Kidney tubule cell (primary cell): ENCODE data around the gene STON2.

Experiments
- DNase-seq: peaks from one replicate; pipeline ENCODE4 v3.0.0-alpha.2; 2018; ENCODE audit warnings: low spot score

Gene STON2

DNA sequence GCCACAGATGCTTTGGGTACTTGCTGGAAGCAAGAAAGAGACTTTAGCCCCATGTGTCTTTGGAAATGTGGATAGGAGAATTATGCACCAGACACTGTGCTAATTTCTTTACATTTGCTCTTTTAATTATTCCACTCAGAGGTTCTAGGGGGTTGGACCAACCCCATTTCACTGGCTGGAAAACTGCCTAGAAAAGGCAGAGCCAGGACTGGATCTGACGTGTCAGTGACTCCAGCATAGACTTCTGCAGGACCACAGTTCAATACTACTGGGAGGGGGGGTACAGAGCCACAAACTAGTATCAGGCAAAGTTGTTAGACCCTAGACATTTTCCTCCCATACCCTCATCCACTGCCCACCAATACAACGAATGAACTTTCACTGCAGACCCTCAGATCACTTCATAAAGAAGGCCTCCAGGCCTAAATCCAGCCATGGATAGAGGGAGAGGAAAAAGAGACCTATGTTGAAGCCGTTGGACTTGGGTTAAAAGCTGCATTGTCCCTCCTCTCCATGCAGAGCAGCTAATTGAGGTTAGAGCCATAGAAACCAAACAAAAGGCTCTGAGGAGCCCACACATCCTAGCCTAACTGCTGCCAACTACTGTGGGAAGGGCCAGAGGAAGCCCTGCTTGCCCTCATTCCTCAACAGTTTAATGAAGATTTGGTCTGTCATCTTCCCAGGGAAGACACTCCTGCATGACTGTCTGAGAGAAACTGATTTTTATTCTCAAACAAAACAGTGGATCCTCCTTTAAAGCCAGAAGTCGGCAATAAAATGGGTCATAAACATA, 68.7 kb downstream of the STON2 start:
- no peak for DNase-seq

DNA sequence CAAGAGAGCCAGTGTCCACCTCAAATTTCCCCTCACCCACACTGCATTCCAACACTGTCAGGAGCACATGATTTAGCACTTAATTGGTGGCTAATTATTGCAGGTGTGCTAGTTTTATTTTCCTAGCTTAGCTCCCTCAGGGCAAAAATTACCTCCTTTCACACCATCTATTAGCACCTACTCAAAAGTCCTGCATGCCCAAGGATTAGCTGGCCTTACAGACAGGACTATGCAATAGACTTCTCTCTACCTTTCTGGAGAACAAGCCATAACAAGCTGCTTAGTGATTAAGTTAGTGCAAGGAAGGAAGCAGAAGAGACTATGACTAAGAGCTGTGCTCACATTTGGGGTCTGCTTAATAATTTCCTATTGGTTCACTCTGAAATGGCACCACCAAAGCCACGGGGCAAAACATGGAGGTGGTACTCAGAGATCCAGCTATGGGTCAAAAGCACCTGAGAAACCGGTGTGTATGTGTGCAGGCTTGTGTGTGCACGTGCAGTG, 69.5 kb downstream of the STON2 start:
- DNase-seq: peak; percentile 85

DNA sequence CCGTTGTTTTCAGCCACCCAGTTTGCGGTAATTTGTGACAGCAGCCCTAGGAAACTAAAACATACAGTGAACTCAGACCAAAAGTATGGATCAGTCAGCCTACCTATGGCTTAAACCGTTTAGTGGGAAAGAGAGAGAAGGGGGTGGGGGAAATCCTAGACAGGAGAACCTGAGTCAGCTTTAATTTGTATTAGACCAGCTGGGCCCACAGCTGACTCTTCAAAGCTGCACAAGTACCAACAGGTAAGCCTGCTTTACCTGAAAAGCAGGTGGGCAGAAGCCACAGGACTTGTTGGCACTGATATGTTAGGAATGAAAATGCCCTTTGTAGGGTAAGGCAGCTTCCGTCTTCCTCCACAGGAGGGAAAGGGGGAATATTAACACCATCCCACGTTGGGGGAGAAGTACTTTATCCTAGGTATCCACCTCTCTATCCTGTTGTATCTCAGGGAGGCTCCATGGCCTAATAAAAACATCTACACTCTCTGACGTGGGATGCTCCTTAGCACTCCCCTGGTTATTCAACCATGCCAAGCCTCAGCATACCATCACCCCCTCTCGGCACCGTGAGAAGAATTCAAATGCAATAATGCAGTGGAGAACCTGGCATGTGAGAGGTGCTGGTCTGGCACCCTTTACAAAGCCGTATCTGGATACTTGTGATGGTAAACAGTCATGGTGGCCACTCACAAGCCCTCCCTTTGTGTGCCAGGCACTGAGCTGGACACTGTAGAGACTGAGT, 70.3 kb downstream of the STON2 start:
- DNase-seq: peak; percentile 30

DNA sequence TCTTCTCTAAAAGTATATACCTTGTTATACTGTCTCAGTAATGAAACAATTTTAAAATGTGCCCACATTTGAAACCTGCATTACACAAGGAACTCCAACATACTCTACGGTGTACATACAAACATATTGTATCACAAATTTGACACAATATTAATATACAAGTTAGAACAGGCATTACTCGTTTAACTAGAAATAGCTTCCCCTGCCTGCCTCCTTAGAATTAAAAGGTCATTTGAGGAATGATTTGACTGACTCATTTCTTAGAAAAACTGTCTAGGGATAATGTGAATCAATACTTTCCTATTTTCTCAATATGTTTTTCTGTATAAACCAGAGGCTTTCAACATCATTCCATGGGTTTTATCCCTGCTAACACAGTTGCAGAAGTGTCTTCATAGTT, 73.7 kb downstream of the STON2 start:
- DNase-seq: no peak

DNA sequence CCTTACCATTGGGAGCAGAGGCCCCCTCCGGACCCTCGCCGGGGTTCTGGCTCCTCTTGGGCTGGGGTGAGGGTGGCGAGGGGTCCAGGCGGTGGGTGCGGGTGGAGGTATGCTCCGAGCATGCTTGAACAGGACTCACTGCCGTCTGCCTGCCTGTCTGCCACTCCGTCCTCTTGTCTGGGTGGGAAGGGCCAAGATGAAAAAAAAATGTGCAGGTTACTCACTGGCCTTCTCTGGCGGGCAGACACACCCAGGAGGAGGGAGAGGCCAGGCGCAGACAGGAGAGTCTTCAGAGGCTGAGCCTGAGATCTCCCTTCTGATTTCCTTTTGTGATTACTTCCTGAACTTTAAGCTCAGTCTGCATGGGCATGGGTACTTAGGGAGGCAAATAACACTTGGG, 76.1 kb downstream of the STON2 start:
- peak; percentile 86 for DNase-seq

DNA sequence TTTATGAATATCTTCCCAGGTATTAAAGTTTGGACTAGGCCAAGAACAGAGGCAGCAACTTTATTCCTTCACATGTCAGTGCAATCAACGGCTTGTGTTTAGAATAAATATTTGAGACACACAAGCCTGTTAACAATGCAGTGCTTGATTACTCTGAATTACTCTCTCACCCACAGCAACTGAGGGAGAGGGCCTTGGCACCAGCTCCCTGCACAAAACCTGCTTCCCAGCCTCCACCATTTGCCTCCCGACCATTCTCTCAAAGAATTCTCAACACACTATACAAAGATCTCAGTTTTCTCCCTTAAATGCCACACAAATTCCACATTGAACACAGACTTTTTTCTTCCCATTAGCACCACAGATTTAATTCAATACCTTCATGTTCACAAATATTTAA, 77.0 kb downstream of the STON2 start:
- DNase-seq: no peak

DNA sequence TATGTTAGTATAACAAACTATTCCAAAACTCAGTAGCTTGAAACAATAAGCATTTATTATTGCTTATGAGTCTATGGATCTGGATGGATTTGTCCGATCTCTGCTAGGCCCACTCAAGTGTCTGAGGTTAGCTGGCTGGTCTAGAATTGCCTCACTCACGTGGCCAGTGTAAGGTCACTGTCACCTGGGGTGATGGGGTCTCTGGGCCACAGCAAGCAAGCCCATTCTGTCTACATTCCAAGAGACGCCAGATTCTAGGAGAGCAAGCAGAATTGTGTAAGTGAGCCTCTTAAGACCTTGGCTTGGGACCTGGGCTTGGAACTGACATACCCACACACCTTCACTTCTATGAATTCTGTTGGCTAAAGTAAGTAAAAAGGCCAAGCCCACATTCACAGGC, 80.2 kb downstream of the STON2 start:
- DNase-seq: no peak

DNA sequence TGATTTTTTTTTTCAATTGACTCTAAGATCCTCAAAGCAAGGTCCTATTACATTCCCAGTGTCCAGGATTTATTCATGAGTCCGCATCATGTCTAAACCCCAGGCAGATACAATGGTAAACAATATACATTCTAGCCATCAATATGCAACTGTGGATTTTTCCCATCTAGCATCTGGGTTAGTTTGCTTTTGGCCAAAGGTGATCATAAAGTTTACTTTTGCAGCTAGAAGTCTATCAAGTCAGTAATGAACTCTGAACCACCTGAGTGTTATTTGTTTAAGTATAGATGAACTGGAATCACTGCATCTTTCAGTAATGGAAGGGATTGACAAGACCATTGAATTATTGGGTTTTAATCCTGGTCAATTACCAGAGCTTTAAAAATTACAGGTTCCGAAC, 80.8 kb downstream of the STON2 start:
- no peak for DNase-seq

DNA sequence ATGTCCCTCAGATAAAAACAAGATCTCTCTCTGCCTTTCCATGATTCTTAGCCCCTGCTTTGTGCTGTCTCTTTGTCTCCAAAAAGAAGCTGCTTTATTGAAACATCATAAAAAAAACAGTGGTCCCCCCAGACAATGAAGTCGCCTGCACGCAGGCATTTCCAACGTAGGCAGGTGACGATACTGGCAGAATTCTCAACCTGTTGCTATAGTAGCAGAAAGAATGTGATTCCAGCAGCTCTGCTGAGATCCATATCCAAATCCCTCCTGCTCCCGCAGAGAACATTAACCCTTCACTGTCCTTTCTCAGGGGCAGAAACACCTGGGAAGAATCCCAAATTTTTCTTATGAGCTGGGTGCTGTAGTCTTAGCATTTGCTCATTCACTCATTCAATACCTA, 84.8 kb downstream of the STON2 start:
- DNase-seq: no peak

DNA sequence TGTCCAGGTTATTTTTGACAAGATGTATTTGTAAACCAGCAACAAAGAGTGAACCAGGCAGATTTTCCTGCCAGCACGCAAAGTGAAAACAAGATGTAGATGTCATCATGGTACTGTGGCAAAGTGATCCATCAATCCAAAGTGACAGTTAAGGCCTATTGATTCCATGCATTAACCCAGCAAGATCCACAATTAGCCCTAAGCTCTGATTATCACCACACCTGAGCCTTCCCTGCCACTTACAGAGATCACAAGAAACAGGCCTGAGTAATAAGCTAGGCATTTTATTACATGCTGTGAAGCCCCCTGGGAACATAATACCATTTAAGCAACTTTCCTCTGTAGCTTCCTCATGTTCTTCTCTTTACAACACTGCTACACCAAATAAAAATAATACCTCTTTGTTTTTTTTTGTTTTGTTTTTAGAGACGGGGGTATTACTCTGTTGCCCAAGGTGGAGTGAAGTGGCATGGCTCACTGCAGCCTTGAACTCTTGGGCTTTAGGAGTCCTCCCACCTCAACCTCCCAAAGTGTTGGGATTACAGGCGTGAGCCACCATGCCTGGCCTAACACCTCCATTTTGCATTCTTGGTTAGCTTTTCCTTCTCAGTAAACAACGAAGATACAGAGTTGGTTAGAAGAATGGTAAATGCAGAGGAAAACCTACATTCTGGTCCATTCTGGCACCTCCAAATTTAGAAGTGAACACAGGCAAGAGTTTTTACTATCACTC, 85.5 kb downstream of the STON2 start:
- no peak for DNase-seq

DNA sequence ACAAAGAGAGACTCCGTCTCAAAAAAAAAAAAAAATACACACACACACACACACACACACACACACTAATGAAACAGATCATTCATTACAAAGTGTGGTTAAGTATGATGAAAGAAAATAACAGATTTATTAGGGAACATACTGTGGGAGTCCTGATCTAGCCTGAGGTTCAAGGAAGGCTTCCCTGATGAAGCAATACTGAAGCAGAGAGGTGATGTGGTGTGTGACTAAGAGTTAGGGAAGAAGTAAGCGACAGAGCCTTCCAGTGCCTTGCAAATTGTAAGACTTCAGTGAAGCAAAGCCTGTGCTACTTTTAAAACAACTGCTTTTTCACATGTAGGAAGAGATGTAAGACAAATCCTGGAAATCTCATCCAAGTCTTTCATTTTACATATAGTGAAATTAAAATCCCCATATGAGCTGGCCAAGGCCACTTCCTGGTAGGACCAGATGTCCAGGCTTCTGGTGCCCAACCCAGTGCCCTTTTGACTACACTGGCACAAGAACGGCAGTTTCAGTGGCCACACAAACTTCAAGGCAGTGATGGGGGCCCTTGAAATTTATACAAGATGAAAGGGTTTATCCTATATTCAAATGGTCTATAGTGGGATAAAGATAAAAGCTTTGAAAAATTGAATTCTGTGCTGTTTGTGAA, 86.2 kb downstream of the STON2 start:
- peak; percentile 58 for DNase-seq

DNA sequence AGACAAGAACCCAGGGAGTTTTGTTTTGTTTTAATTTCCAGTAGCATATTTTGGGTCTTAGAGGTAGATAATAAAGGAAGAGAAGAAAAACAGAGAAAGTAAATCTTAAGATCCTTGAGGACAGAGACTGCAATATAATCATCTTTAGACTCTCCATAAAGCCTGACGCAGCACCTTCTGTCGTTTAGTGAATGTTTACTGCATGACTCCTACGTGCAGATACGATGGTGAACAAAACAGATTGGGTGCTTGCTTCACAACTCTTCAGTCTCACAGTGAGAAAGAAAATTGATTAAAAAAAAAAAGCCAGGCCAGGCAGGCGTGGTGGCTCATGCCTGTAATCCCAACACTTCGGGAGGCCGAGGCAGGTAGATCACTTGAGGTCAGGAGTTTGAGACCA, 86.9 kb downstream of the STON2 start:
- no peak for DNase-seq

DNA sequence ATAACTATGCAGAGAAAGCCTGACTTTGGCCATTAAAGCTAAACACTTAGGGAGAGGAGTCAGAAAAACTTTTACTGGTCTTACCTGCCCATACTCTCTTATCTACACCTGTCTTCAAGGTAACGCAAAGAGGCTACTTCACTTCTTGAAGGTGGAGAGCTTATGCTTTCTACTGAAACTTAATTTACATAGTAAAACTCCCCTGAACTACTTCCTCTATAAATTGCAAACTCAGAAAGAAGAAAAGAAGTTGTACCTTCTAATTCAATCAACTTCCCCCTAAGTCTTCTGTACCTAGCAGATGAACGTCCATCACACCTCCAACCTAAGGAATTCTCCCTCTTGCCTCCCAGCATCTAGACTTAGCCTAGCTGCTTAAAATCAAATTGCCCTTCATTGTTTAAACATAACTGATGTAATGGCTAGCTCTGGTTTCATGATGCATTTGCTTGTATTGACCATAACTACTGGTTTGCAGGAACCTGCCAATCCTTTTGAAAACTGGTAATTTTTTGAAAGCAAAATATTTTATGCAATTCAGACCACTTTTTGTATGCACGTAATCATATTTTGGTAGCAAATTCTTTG, 87.7 kb downstream of the STON2 start:
- DNase-seq: no peak

DNA sequence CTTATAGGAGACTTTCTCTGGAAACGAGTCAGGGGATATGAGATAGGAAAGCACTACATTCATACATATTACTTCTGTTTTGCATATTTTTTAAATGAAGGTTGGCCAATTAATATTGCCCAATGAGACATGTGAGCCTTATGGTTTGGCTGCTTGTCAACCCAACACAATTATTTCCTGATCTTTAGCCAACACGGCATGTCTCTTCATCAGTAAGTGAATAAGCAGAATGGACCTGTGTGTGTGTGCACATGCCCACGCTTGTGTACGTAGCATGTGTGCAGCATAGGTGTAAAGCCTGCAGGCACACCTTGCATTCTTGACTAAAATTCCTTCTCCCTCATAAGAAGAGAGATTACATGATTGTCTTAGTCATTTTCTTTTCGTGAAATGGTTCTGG, 88.3 kb downstream of the STON2 start:
- DNase-seq: no peak

DNA sequence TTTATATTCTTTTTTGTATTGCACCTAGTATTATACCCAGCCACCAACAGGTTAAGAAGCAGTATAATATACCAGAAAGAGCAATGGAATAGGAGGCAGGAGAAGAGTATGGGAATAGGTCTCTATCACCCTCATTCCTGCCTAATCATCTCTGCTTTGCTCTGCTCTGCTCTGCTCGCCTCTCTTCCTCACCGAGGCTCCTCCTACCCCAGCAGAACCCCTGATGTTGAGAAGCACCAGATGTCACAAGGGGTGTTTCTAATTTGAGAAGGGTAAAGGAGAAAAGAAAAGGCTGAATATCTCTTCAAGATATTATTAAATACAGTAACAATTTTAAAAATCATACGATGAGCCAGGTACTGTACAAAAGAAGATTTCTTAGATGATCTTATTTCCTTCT, 89.0 kb downstream of the STON2 start:
- DNase-seq: no peak

DNA sequence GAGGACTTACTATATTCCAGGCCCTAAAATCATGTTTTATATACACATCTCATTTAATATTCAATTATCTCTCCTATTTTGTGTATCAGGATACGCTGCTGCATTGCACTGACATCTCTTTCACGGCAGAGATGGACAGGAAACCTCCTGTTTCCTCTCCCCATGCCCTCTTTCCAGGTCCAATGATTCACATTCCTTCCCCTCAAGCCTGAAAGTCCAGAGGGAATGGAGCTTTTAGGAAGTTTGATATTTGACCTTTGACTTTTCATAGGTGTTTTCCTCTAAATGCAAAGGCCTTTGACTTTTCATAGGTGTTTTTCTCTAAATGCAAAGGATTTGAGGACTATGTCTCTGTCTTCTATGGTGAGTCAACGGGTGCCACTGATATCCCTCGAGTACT, 89.5 kb downstream of the STON2 start:
- DNase-seq: no peak

DNA sequence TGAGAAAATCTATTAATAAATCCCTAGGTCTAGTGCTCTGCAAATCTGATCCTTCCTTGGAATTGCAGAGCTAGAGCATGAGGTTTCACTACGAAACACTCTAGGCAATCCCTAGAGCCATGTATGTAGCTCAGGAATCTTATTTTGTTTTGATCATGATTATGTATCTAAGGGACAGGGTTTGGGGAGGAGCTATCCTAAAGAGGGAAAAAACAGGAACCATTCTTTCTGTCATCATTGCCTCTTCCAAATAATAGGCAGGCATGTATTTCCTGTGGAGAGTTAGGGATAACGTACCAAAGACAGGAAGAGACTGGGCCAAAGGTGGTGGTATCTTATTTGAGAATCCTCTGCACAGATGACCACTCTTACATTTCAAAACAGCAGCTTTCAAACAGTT, 90.6 kb downstream of the STON2 start:
- no peak for DNase-seq

DNA sequence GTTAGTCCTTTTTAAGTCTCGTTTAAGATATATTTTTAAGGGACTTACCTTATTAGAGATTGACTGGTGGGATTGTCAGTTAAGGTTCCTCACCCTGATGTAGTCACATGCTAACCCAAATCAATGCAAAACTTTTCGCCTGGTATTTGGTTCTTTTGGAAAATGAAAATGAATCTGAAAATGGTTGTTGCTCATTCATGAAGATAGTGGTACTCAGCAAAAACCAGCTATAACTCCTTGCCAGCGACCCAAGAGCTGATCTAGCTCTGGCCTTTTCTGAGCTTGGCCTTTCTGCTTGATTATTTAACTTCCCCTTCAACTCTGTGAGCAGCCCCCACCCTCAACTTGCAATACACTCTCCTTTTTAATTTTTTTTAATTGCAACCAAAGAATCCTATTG, 94.4 kb downstream of the STON2 start:
- no peak for DNase-seq

DNA sequence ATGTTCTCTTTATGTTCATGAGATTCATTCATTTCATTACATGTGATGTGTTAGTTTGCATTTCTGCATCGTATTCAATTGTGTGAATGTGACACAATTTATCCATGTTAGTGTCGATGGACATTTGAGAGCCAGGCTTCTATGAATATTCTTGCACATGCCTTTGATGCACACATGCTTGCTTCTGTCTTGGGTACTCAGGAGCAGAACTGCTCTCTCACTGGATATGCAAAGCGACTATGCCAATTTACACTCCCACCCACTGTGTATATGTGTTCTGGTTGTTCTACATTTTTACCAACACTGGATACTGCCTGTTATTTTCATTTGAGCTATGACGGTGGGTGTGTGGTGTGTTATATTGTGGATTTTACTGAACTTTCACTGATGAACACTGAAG, 95.1 kb downstream of the STON2 start:
- no peak for DNase-seq

DNA sequence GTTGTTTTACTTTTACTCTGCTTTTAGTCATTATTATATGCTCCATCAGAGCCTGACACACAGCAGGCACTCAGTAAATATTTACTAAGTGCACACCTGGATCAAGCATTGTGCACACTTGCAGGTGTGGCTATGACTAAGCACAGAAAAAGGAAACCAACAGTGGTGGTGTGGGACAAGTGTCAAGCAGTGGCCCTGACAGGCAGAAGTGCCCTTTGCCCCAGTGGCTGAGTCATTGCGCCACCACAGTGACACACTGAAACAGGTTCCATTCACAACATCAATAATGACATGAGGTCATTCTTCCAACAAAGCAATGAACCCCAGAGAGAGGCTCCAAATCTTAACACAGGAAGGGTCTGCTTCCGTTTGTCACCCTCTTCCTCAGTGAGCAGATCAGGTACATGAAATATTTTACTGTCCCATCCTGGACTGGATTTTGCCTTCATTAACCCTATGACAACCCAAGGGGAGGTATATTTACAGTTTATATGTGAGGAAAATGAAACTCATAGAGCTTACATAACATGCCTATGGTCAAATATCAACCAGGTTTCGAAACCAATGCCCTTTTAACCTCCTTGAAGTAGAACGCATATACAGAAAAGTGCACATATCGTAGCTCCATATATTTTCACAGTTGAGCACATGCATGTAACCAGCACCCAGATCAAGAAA, 96.7 kb downstream of the STON2 start:
- DNase-seq: peak; percentile 93

DNA sequence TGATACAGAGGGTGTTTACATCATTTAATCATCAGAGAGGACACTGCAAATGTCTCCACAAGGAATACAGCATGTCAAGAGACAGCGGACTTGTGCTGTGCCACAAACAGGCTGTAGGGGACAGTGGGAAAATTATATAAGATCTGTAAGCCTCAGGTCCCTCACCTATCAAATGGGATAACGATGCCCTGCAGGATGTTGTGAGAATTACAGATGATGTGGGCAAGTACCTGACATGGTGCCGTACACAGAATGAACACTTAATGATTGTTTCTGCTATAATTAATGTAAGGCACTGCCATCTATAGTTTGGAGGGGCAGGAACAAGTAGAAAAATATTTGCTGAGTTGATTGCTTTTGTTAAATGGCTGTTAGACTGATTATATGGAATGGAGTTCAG, 97.5 kb downstream of the STON2 start:
- no peak for DNase-seq
